ENCODE data around the gene SEC16B.

DNA sequence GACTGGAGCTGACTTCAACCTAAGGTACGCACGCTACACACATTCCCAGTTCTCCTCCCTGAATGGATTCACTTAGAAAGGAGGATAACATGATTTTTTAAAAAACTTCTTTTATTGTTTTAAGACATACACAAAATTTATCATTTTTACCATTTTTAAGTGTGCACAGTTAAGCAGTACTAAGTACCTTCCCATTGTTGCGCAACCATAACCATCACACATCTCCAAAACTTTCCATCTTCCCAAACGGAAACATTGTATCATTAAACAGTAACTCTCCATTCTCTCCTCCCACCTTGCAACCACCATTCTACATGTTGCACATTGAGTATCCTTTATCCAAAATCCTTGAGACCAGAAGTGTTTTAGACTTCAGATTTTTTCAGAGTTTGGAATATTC lies 36.2 kb upstream of the SEC16B start:
- TF ChIP-seq HMGXB3 (CRISPR knock-in tag; IDR thresholded peaks at IDR 0.05; ENCODE audit: borderline replicate concordance) (no peak), ZNF282 (IDR thresholded peaks at IDR 0.05; ENCODE audit: partially characterized antibody) (no peak), HNRNPLL (IDR thresholded peaks at IDR 0.05; ENCODE audit: low read depth, low read length, poor library complexity, severe bottlenecking) (no peak), RXRA (CRISPR knock-in tag; IDR thresholded peaks at IDR 0.05) (no peak), ZC3H13 (CRISPR knock-in tag; IDR thresholded peaks at IDR 0.05) (no peak), MED1 (CRISPR knock-in tag; IDR thresholded peaks at IDR 0.05) (no peak), CEBPB (IDR thresholded peaks at IDR 0.05; ENCODE audit: borderline replicate concordance, low read depth, low read length) (peak; percentile 90)
- TF ChIP-seq, protein P1, sequence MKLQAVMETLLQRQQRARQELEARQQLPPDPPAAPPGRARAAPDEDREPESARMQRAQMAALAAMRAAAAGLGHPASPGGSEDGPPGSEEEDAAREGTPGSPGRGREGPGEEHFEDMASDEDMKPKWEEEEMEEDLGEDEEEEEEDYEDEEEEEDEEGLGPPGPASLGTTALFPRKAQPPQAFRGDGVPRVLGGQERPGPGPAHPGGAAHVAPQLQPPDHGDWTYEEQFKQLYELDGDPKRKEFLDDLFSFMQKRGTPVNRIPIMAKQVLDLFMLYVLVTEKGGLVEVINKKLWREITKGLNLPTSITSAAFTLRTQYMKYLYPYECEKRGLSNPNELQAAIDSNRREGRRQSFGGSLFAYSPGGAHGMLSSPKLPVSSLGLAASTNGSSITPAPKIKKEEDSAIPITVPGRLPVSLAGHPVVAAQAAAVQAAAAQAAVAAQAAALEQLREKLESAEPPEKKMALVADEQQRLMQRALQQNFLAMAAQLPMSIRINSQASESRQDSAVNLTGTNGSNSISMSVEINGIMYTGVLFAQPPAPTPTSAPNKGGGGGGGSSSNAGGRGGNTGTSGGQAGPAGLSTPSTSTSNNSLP (IDR thresholded peaks at IDR 0.05; ENCODE audit: low read depth, low read length): no peak

All from HepG2 (cell line).